Measurements from ENCODE around the gene QKI. TPM values are rescaled to one million over a fixed set of nuclear protein-coding genes. Genes with fewer than 3 reads are reported as not detected.

The QKI gene
- total RNA-seq, 1 experiment from 2014 or later, result 50.8 TPM

DNA sequence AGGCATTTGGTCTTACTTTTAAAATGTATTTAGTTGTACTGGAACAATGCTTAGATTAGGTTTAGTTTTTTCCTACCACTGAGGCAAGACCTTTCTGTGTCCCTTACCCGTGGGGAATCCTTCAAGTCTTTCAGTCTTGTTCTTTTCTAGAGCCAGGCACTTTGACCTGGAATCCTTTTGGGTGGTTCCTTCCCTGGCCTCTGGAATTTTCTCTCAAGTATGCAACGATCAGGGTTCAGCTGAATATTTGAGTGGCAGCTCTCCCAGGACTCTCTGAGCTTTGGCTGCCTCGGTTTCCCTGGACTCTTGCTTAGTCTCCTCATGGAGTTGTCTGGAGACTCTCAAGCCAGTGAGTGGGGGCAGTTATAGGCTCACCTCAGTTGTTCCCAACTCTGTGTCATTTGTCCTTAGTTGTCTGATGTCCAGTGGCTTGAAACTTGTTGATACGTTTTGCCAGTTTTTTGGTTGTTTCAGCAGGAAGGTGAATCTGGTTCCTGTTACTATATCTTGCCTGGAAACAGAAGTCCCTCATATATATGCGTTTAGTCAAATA lies 118.1 kb downstream of the QKI start:
- no peak for DNase-seq
- no peaks in the 10 kb centered on the region for H3K27me3 ChIP-seq (ENCODE audit: insufficient read depth, low read depth)
- H3K4me2 ChIP-seq, result no peak overlapping the region
- H3K9me2 ChIP-seq (ENCODE audit: insufficient read depth), result no peaks in the 10 kb centered on the region
- BruUV-seq (replicated peaks), result no TSS peak
- TF ChIP-seq EZH2 (IDR thresholded peaks at IDR 0.05; ENCODE audit: low read depth), result no peak
- TF ChIP-seq, protein P1, sequence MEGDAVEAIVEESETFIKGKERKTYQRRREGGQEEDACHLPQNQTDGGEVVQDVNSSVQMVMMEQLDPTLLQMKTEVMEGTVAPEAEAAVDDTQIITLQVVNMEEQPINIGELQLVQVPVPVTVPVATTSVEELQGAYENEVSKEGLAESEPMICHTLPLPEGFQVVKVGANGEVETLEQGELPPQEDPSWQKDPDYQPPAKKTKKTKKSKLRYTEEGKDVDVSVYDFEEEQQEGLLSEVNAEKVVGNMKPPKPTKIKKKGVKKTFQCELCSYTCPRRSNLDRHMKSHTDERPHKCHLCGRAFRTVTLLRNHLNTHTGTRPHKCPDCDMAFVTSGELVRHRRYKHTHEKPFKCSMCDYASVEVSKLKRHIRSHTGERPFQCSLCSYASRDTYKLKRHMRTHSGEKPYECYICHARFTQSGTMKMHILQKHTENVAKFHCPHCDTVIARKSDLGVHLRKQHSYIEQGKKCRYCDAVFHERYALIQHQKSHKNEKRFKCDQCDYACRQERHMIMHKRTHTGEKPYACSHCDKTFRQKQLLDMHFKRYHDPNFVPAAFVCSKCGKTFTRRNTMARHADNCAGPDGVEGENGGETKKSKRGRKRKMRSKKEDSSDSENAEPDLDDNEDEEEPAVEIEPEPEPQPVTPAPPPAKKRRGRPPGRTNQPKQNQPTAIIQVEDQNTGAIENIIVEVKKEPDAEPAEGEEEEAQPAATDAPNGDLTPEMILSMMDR (conservative IDR thresholded peaks at IDR 0.05), result no peak
- H3K36me3 ChIP-seq (ENCODE audit: low read depth), result peaks cover 8% of the 10 kb centered on the region; the same call in 1 of the 2 replicates
- POLR2A ChIA-PET (ENCODE audit: unreplicated experiment), result no interaction called here
- H3K9me3 ChIP-seq (ENCODE audit: insufficient read depth, low read depth), result no peaks in the 10 kb centered on the region
- H3K4me3 ChIP-seq, result no peak overlapping the region
- H3K4me1 ChIP-seq (replicated peaks; ENCODE audit: insufficient read depth), result peaks cover 20% of the 10 kb centered on the region
- 0 out of 2 replicates have a peak overlapping the region, but pooled peaks have one; percentile 12 for H3K27ac ChIP-seq
- CTCF ChIA-PET, result no interaction called here
- intact Hi-C loops (cut with micrococcal nuclease; ENCODE audit: unreplicated experiment), result no loop called here
- peaks cover 30% of the 10 kb centered on the region for H3F3A ChIP-seq (ENCODE audit: insufficient read depth, low read depth)
- no peak overlapping the region for H2AFZ ChIP-seq
- peaks cover 91% of the 10 kb centered on the region for H3K79me2 ChIP-seq (ENCODE audit: low read depth)
- peaks cover 65% of the 10 kb centered on the region for H4K20me1 ChIP-seq (ENCODE audit: insufficient read depth)

DNA sequence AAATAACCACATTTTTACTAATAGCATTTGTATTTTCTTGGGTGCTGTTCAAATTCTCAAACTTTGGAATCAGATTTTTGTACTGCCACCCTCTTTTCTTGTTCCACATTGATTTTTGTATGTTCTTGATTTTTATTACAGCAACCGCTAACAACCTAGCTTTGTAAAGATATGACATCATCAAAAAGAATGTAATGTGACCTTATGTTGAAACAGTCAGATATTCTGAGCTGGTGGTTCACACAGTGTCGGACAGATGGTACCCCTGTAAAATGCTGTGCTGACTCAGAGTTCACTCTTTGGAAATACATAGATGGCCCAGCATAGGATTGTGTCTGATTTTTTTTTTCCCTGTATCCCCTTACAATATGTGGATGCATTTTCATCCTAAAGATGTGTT lies 118.9 kb downstream of the QKI start:
- 0 out of 2 replicates have a peak overlapping the region, but pooled peaks have one; percentile 12 for H3K27ac ChIP-seq
- no peak overlapping the region for H3K4me2 ChIP-seq
- no peak overlapping the region for H3K4me3 ChIP-seq
- H3K4me1 ChIP-seq (replicated peaks; ENCODE audit: insufficient read depth), result peaks cover 15% of the 10 kb centered on the region
- BruUV-seq (replicated peaks), result no TSS peak
- H3K27me3 ChIP-seq (ENCODE audit: insufficient read depth, low read depth), result no peaks in the 10 kb centered on the region
- intact Hi-C loops (cut with micrococcal nuclease; ENCODE audit: unreplicated experiment), result no loop called here
- ChIA-PET POLR2A (ENCODE audit: unreplicated experiment) (no interaction called here), CTCF (no interaction called here)
- peaks cover 61% of the 10 kb centered on the region for H4K20me1 ChIP-seq (ENCODE audit: insufficient read depth)
- no peaks in the 10 kb centered on the region for H3K9me3 ChIP-seq (ENCODE audit: insufficient read depth, low read depth)
- H3K9me2 ChIP-seq (ENCODE audit: insufficient read depth), result no peaks in the 10 kb centered on the region
- DNase-seq, result peak in 1 of 2 experiments; percentile 46
- H3K36me3 ChIP-seq (ENCODE audit: low read depth), result peaks cover 8% of the 10 kb centered on the region; the same call in 1 of the 2 replicates
- H3F3A ChIP-seq (ENCODE audit: insufficient read depth, low read depth), result peaks cover 30% of the 10 kb centered on the region
- no peak for TF ChIP-seq EZH2 (IDR thresholded peaks at IDR 0.05; ENCODE audit: low read depth)
- TF ChIP-seq, protein P1 (conservative IDR thresholded peaks at IDR 0.05), result no peak
- peaks cover 91% of the 10 kb centered on the region for H3K79me2 ChIP-seq (ENCODE audit: low read depth)
- H2AFZ ChIP-seq, result no peak overlapping the region

DNA sequence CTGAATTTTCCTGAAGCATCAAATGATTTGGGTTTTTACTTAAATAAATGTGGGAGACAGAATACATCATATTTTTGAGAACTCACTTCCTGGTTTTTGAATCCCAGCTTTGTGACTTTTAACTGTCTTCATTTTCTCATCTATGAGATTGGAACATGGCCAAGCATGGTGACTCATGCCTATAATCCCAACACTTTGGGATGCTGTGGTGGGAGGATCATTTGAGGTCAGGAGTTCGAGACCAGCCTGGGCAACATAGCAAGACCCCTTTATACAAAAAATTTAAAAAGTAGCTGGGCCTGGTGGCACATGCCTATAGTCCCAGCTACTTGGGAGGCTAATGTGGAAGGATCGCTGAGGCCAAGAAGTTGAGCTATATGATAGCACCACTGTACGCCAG lies 122.3 kb downstream of the QKI start:
- H3K4me1 ChIP-seq (replicated peaks; ENCODE audit: insufficient read depth), result no peaks in the 10 kb centered on the region; the same call in 1 of the 2 replicates
- POLR2A ChIA-PET (ENCODE audit: unreplicated experiment), result no interaction called here

More for the DNA sequence above, 122.3 kb downstream of the QKI start:
- CTCF ChIA-PET, result no interaction called here
- Histone ChIP-seq H3K27ac (no peak overlapping the region), H4K20me1 (ENCODE audit: insufficient read depth) (peaks cover 57% of the 10 kb centered on the region), H3K79me2 (ENCODE audit: low read depth) (peaks cover 89% of the 10 kb centered on the region), H3K36me3 (ENCODE audit: low read depth) (peaks cover 17% of the 10 kb centered on the region; the same call in 1 of the 2 replicates), H3K4me3 (no peak overlapping the region), H2AFZ (no peak overlapping the region), H3K9me2 (ENCODE audit: insufficient read depth) (no peaks in the 10 kb centered on the region), H3F3A (ENCODE audit: insufficient read depth, low read depth) (peaks cover 28% of the 10 kb centered on the region), H3K9me3 (ENCODE audit: insufficient read depth, low read depth) (no peaks in the 10 kb centered on the region), H3K4me2 (no peak overlapping the region), H3K27me3 (ENCODE audit: insufficient read depth, low read depth) (no peaks in the 10 kb centered on the region)
- TF ChIP-seq EZH2 (IDR thresholded peaks at IDR 0.05; ENCODE audit: low read depth), result no peak
- TF ChIP-seq, protein P1 (conservative IDR thresholded peaks at IDR 0.05), result no peak
- DNase-seq, result no peak
- intact Hi-C loops (cut with micrococcal nuclease; ENCODE audit: unreplicated experiment), result no loop called here
- no TSS peak for BruUV-seq (replicated peaks)

Measured in PC-9 (cell line).